PC-9 (cell line): ENCODE results near the gene PHACTR1. TPM values are rescaled to one million over a fixed set of nuclear protein-coding genes. Genes with fewer than 3 reads are reported as not detected.

Experiments
- BruUV-seq: library from RNA; stranded (reverse); fragments of 400-500 nt; replicated peaks from 2 replicates; lab custom pipeline; 2021; lab: Mats Ljungman, UMichigan
- CTCF ChIA-PET: fragments of 300-600 bp; sonication (Branson Sonifier 250); formaldehyde crosslinking; loops from one replicate; lab custom pipeline; 2022; ENCODE audit warnings: antibody characterized with exemption; lab: Charles Lee
- POLR2A ChIA-PET: fragments of 300-600 bp; sonication (Branson Sonifier 250); formaldehyde crosslinking; loops from one replicate; lab custom pipeline; 2022; ENCODE audit warnings: antibody characterized with exemption; ENCODE audit not compliant: unreplicated experiment; lab: Charles Lee
- DNase-seq, 2 experiments: peaks; one replicate each; pipeline versions ENCODE4 v3.0.0 to v3.0.0-alpha.2; 2015 to 2022; ENCODE audit warnings: mixed read lengths in 1 of 2
- H2AFZ ChIP-seq: fragments of 200-600 bp; sonication (generic); 2 replicates; pipeline ENCODE4 v1.8.1; 2017; ENCODE audit warnings: antibody characterized with exemption
- H3F3A ChIP-seq: fragments of 200-600 bp; sonication (generic); 2 replicates; pipeline ENCODE4 v1.8.1; 2017; ENCODE audit warnings: antibody characterized with exemption, mild to moderate bottlenecking, low read depth; ENCODE audit not compliant: insufficient read depth
- H3K27ac ChIP-seq: fragments of 200-600 bp; sonication (generic); 2 replicates; pipeline ENCODE4 v1.6.1; 2016; ENCODE audit warnings: mixed run types
- H3K27me3 ChIP-seq: fragments of 200-600 bp; sonication (generic); 2 replicates; pipeline ENCODE4 v1.6.1; 2016; ENCODE audit warnings: low read depth, mixed run types; ENCODE audit not compliant: insufficient read depth
- H3K36me3 ChIP-seq: fragments of 200-600 bp; sonication (generic); 2 replicates; pipeline ENCODE4 v1.6.1; 2016; ENCODE audit warnings: low read depth, mixed run types
- H3K4me1 ChIP-seq: fragments of 200-600 bp; sonication (generic); replicated peaks from 2 replicates; pipeline ENCODE4 v1.6.1; 2016; ENCODE audit warnings: mixed run types; ENCODE audit not compliant: insufficient read depth
- H3K4me2 ChIP-seq: fragments of 200-600 bp; sonication (generic); 2 replicates; pipeline ENCODE4 v1.6.1; 2017; ENCODE audit warnings: mixed run types
- H3K4me3 ChIP-seq: fragments of 200-600 bp; sonication (generic); 2 replicates; pipeline ENCODE4 v1.6.1; 2016; ENCODE audit warnings: mixed run types
- H3K79me2 ChIP-seq: fragments of 200-600 bp; sonication (generic); 2 replicates; pipeline ENCODE4 v1.6.1; 2017; ENCODE audit warnings: low read depth, mixed run types
- H3K9me2 ChIP-seq: fragments of 200-600 bp; sonication (generic); 2 replicates; pipeline ENCODE4 v1.8.1; 2017; ENCODE audit warnings: mild to moderate bottlenecking; ENCODE audit not compliant: insufficient read depth
- H3K9me3 ChIP-seq: fragments of 200-600 bp; sonication (generic); 2 replicates; pipeline ENCODE4 v1.8.1; 2016; ENCODE audit warnings: low read depth; ENCODE audit not compliant: insufficient read depth
- H4K20me1 ChIP-seq: fragments of 200-600 bp; sonication (generic); 2 replicates; pipeline ENCODE4 v1.8.1; 2017; ENCODE audit not compliant: insufficient read depth
- EZH2 ChIP-seq: fragments of 200-600 bp; sonication (generic); IDR thresholded peaks from 2 replicates; pipeline ENCODE4 v1.8.0; 2017; ENCODE audit warnings: antibody characterized with exemption, low read depth
- intact Hi-C: fragments of 100-400 bp; cut with micrococcal nuclease; formaldehyde crosslinking; loops from one replicate; pipeline ENCODE4 v1.10.0; 2022; ENCODE audit not compliant: unreplicated experiment
- total RNA-seq: library from RNA; stranded (reverse); gene quantifications from 2 replicates; pipeline ENCODE4 v1.2.3, GENCODE V29; 2021
- TF ChIP-seq, protein P1 (sequence below): fragments of 200-600 bp; sonication (generic); conservative IDR thresholded peaks from 2 replicates; pipeline ENCODE4 v1.6.1; 2017; ENCODE audit warnings: mixed run types, antibody characterized with exemption, mild to moderate bottlenecking, moderate library complexity

PHACTR1 gene
- total RNA-seq, 1 experiment from 2014 or later: not detected

DNA sequence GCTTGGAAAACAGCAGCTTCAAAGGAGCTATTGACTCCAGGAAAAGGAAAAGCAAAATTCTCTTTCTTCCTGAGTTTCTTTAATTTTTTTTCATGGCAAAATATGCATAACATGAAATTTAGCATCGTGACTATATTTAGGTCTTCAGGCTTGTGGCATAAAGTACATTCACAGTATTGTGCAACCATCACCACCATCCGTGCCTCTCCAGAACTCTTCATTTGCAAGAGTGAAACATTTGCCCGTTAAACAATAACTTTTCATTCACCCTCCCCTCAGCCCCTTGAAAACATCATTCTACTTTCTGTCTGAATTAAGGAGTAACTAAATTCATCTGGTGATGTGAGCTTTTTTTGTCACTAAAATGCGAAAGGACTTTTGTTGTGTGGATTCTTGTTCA lies 251.7 kb downstream of the PHACTR1 start:
- Histone ChIP-seq H3K9me3 (no peaks in the 10 kb centered on the region), H3K79me2 (no peaks in the 10 kb centered on the region), H3K27ac (no peak overlapping the region), H2AFZ (no peak overlapping the region), H3K27me3 (peaks cover 46% of the 10 kb centered on the region), H3K4me3 (no peak overlapping the region), H3K4me1 (no peaks in the 10 kb centered on the region), H3K9me2 (no peaks in the 10 kb centered on the region), H3K4me2 (no peak overlapping the region), H3F3A (no peaks in the 10 kb centered on the region), H3K36me3 (no peaks in the 10 kb centered on the region), H4K20me1 (no peaks in the 10 kb centered on the region)
- CTCF ChIA-PET: no interaction called here
- intact Hi-C loops: no loop called here
- POLR2A ChIA-PET: no interaction called here
- no peak for DNase-seq
- TF ChIP-seq, protein P1, sequence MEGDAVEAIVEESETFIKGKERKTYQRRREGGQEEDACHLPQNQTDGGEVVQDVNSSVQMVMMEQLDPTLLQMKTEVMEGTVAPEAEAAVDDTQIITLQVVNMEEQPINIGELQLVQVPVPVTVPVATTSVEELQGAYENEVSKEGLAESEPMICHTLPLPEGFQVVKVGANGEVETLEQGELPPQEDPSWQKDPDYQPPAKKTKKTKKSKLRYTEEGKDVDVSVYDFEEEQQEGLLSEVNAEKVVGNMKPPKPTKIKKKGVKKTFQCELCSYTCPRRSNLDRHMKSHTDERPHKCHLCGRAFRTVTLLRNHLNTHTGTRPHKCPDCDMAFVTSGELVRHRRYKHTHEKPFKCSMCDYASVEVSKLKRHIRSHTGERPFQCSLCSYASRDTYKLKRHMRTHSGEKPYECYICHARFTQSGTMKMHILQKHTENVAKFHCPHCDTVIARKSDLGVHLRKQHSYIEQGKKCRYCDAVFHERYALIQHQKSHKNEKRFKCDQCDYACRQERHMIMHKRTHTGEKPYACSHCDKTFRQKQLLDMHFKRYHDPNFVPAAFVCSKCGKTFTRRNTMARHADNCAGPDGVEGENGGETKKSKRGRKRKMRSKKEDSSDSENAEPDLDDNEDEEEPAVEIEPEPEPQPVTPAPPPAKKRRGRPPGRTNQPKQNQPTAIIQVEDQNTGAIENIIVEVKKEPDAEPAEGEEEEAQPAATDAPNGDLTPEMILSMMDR: no peak
- TF ChIP-seq EZH2: no peak
- no TSS peak for BruUV-seq

DNA sequence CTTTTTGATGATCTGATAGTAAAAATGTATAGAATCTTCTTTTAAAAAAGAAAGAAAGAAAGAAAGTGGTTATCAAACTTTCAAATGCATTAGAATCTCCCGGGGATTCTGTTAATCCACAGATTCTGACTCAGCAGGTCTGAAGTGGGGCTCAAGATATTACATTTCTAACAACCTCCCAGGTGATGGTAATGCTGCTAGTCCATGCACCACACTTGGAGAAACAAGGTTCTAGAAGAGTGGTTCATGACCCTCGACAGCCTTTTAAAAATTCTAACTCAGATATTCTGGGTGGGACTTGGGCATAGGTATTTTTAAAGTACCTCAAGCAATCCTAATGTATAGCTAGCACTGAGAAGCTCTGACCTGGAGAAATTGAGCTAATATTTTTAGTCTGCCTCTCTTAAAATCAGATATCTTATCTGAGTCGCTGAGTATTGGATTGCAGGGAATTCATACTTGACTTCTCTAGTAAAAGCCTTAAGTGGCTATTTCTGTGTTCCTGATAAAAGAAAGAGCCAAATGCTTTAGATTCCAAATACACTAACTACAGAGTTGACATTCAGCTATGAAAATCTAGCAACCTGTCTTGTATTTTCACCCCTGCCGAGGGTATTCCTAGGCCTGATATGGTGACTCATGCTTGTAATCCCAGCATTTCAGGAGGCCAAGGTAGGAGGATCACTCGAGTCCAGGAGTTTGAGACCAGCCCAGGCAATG lies 252.4 kb downstream of the PHACTR1 start:
- H3K79me2 ChIP-seq: no peaks in the 10 kb centered on the region
- POLR2A ChIA-PET: no interaction called here
- no peaks in the 10 kb centered on the region for H4K20me1 ChIP-seq
- TF ChIP-seq, protein P1: no peak
- TF ChIP-seq EZH2: no peak
- no peak overlapping the region for H3K27ac ChIP-seq
- H3F3A ChIP-seq: no peaks in the 10 kb centered on the region
- no peak for DNase-seq
- H3K9me3 ChIP-seq: no peaks in the 10 kb centered on the region
- intact Hi-C loops: no loop called here
- H3K36me3 ChIP-seq: no peaks in the 10 kb centered on the region
- H3K27me3 ChIP-seq: peaks cover 46% of the 10 kb centered on the region
- H3K4me2 ChIP-seq: no peak overlapping the region
- no peaks in the 10 kb centered on the region for H3K4me1 ChIP-seq
- CTCF ChIA-PET: no interaction called here
- BruUV-seq: no TSS peak
- no peak overlapping the region for H3K4me3 ChIP-seq
- no peak overlapping the region for H2AFZ ChIP-seq
- no peaks in the 10 kb centered on the region for H3K9me2 ChIP-seq

DNA sequence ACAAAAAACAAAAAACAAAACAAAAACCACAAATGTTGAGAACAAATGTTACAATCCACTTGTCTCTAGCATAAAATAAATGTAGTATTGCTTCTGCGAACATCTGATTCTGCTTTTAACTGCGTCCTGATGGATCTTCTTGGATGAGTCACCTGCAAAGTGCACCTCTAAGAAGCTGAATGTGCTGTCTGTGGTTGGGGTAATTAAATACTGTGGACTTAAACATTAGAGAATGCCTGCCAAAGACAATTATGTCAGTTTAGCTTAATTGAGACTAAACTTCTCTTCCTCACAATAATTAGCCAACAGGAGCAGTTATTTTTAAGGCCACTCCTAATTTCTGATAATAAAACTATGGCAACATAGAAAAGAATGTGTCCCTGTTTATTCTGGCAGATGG lies 253.4 kb downstream of the PHACTR1 start:
- Histone ChIP-seq H3K79me2 (no peaks in the 10 kb centered on the region), H3K4me2 (no peak overlapping the region), H3K4me3 (no peak overlapping the region), H3K36me3 (no peaks in the 10 kb centered on the region), H4K20me1 (no peaks in the 10 kb centered on the region), H3K27ac (no peak overlapping the region), H3K9me3 (no peaks in the 10 kb centered on the region), H3F3A (no peaks in the 10 kb centered on the region), H3K4me1 (no peaks in the 10 kb centered on the region), H3K9me2 (no peaks in the 10 kb centered on the region), H3K27me3 (peaks cover 44% of the 10 kb centered on the region), H2AFZ (no peak overlapping the region)
- POLR2A ChIA-PET: no interaction called here
- intact Hi-C loops: no loop called here
- no TSS peak for BruUV-seq
- DNase-seq: no peak
- TF ChIP-seq, protein P1: no peak
- TF ChIP-seq EZH2: no peak
- CTCF ChIA-PET: no interaction called here
